Caco-2 (cell line): ENCODE measurements around the gene ZDHHC14. TPM values are rescaled to one million over a fixed set of nuclear protein-coding genes. Genes with fewer than 3 reads are reported as not detected.

Experiments used
- BruUV-seq: library from RNA; stranded (reverse); fragments of 400-500 nt; replicated peaks from 2 replicates; lab custom pipeline; 2021; lab: Mats Ljungman, UMichigan
- CTCF ChIA-PET: fragments of 300-600 bp; sonication (Branson Sonifier 250); formaldehyde crosslinking; loops from one replicate; lab custom pipeline; 2022; ENCODE audit warnings: antibody characterized with exemption; lab: Charles Lee
- POLR2A ChIA-PET: fragments of 300-600 bp; sonication (Branson Sonifier 250); formaldehyde crosslinking; loops from one replicate; lab custom pipeline; 2022; ENCODE audit warnings: antibody characterized with exemption; lab: Charles Lee
- DNase-seq, 2 experiments: peaks; one replicate each; pipeline versions ENCODE4 v3.0.0 to v3.0.0-alpha.2; 2020 to 2022
- H3K27me3 ChIP-seq: replicated peaks from 2 replicates; pipeline ENCODE4 v1.6.0; 2011; ENCODE audit warnings: low read length; ENCODE audit not compliant: control insufficient read depth, insufficient read depth
- H3K36me3 ChIP-seq: 2 replicates; pipeline ENCODE4 v1.5.1; 2011; ENCODE audit warnings: low read length; ENCODE audit not compliant: control insufficient read depth, insufficient read depth
- H3K4me1 ChIP-seq: fragments of 250-450 bp; sonication (Bioruptor Pico); 2 replicates; pipeline ENCODE4 v1.5.1; 2020; ENCODE audit warnings: mild to moderate bottlenecking
- H3K4me3 ChIP-seq: 2 replicates; pipeline ENCODE4 v1.5.1; 2011; ENCODE audit warnings: low read depth, mild to moderate bottlenecking, control low read depth, low read length
- H3K9me3 ChIP-seq: fragments of 250-450 bp; sonication (Bioruptor Pico); 2 replicates; pipeline ENCODE4 v1.5.1; 2020; ENCODE audit warnings: mild to moderate bottlenecking, moderate library complexity
- H3K27ac Mint-ChIP-seq: one replicate; pipeline ENCODE4 v1.8.0; 2022; ENCODE audit warnings: mixed read lengths; ENCODE audit not compliant: unreplicated experiment
- H3K27me3 Mint-ChIP-seq: one replicate; pipeline ENCODE4 v1.8.0; 2022; ENCODE audit warnings: mixed read lengths; ENCODE audit not compliant: insufficient read depth, unreplicated experiment
- H3K36me3 Mint-ChIP-seq: one replicate; pipeline ENCODE4 v1.8.0; 2022; ENCODE audit warnings: mild to moderate bottlenecking, mixed read lengths; ENCODE audit not compliant: insufficient read depth, unreplicated experiment
- H3K4me1 Mint-ChIP-seq: one replicate; pipeline ENCODE4 v1.8.0; 2022; ENCODE audit warnings: low read depth, mixed read lengths; ENCODE audit not compliant: unreplicated experiment
- H3K4me3 Mint-ChIP-seq: one replicate; pipeline ENCODE4 v1.8.0; 2022; ENCODE audit warnings: mild to moderate bottlenecking, moderate library complexity, mixed read lengths; ENCODE audit not compliant: unreplicated experiment
- H3K9me3 Mint-ChIP-seq: one replicate; pipeline ENCODE4 v1.8.0; 2022; ENCODE audit warnings: mixed read lengths; ENCODE audit not compliant: unreplicated experiment
- CTCF ChIP-seq, 2 experiments: fragments of 200-600 bp in 1 of 2; IDR thresholded peaks; 1 replicate in 1 of 2; 2 replicates in 1 of 2; pipeline versions ENCODE4 v1.5.1 to v1.8.0; 2011 to 2022; ENCODE audit warnings: antibody characterized with exemption in 1 of 2, control low read depth in 1 of 2, inconsistent platforms in 1 of 2, low read depth in 1 of 2, low read length in 1 of 2, mild to moderate bottlenecking in 1 of 2, moderate library complexity in 1 of 2; ENCODE audit not compliant: insufficient read depth in 1 of 2, severe bottlenecking in 1 of 2, unreplicated experiment in 1 of 2
- intact Hi-C: fragments of 100-400 bp; cut with micrococcal nuclease; formaldehyde crosslinking; loops from one replicate; pipeline ENCODE4 v1.10.0; 2022; ENCODE audit not compliant: unreplicated experiment
- total RNA-seq: library from RNA; stranded (reverse); gene quantifications from 2 replicates; pipeline ENCODE4 v1.2.3, GENCODE V29; 2022

Gene ZDHHC14
- total RNA-seq, 1 experiment from 2014 or later: 22.1 TPM

- Histone ChIP-seq H3K36me3 (no peaks in the 10 kb centered on the region), H3K9me3 (no peaks in the 10 kb centered on the region), H3K4me1 (peaks cover 6% of the 10 kb centered on the region; the same call in 1 of the 2 replicates), H3K4me3 (no peak overlapping the region), H3K27me3 (no peaks in the 10 kb centered on the region)
- ChIA-PET POLR2A (interaction anchor here (0.5 kb wide), 1 partner anchor 88 kb away, joined by 4 read pairs; no protein-coding TSS in a partner anchor), CTCF (no interaction called here)
- BruUV-seq: no TSS peak
- TF ChIP-seq CTCF (IDR thresholded peaks at IDR 0.05; ENCODE audit: insufficient read depth in 1 of 2, low read depth in 1 of 2, low read length in 1 of 2, severe bottlenecking in 1 of 2, unreplicated experiment in 1 of 2): no peak
- Mint-ChIP-seq H3K27me3 (no peaks in the 10 kb centered on the region), H3K27ac (no peak overlapping the region), H3K36me3 (no peaks in the 10 kb centered on the region), H3K4me3 (no peak overlapping the region), H3K9me3 (no peaks in the 10 kb centered on the region), H3K4me1 (peaks cover 2% of the 10 kb centered on the region)
- DNase-seq: no peak
- intact Hi-C loops: no loop called here
Observed at GRCh38 chr6:157468054-157468453, 87.1 kb downstream of the ZDHHC14 start.

DNA sequence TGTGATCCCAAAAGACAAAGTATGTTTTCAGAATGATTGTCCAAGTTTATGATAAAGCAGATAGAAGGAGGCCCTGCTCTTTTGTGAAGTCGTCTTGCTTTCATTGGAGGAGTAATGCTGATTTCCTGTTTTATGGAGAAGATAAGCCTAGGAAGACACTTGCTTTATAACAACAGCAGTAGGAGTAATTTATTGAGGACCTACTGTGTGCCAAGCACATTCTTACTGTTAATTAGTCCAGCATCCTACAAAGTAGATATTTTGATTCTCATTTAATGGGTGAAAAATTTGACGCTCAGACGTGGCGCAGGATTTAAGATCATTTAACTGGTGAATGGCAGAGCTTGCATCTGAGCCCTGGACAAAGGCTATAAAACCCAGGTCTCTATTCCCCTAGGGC, 87.6 kb downstream of the ZDHHC14 start:
- Histone ChIP-seq H3K36me3 (no peaks in the 10 kb centered on the region), H3K9me3 (no peaks in the 10 kb centered on the region), H3K27me3 (no peaks in the 10 kb centered on the region), H3K4me1 (peaks cover 1% of the 10 kb centered on the region; the same call in 1 of the 2 replicates), H3K4me3 (no peak overlapping the region)
- no peak for TF ChIP-seq CTCF (IDR thresholded peaks at IDR 0.05; ENCODE audit: insufficient read depth in 1 of 2, low read depth in 1 of 2, low read length in 1 of 2, severe bottlenecking in 1 of 2, unreplicated experiment in 1 of 2)
- Mint-ChIP-seq H3K4me1 (peaks cover 6% of the 10 kb centered on the region), H3K27me3 (no peaks in the 10 kb centered on the region), H3K9me3 (no peaks in the 10 kb centered on the region), H3K27ac (no peak overlapping the region), H3K36me3 (no peaks in the 10 kb centered on the region), H3K4me3 (no peak overlapping the region)
- BruUV-seq: no TSS peak
- intact Hi-C loops: no loop called here
- ChIA-PET CTCF (no interaction called here), POLR2A (interaction anchor here (0.5 kb wide), 1 partner anchor 89 kb away, joined by 4 read pairs; no protein-coding TSS in a partner anchor)
- DNase-seq: no peak

GRCh38 chr6:157469378-157469777, 88.4 kb downstream of the ZDHHC14 start:
- ChIA-PET CTCF (no interaction called here), POLR2A (no interaction called here)
- intact Hi-C loops: no loop called here
- no peak overlapping the region for H3K4me3 Mint-ChIP-seq
- no peaks in the 10 kb centered on the region for H3K27me3 ChIP-seq
- peaks cover 6% of the 10 kb centered on the region for H3K4me1 Mint-ChIP-seq
- no TSS peak for BruUV-seq
- no peaks in the 10 kb centered on the region for H3K36me3 Mint-ChIP-seq
- H3K9me3 Mint-ChIP-seq: no peaks in the 10 kb centered on the region
- H3K4me3 ChIP-seq: no peak overlapping the region
- H3K27ac Mint-ChIP-seq: no peak overlapping the region
- no peak for DNase-seq
- H3K9me3 ChIP-seq: no peaks in the 10 kb centered on the region
- no peaks in the 10 kb centered on the region for H3K36me3 ChIP-seq
- TF ChIP-seq CTCF (IDR thresholded peaks at IDR 0.05; ENCODE audit: insufficient read depth in 1 of 2, low read depth in 1 of 2, low read length in 1 of 2, severe bottlenecking in 1 of 2, unreplicated experiment in 1 of 2): no peak
- H3K4me1 ChIP-seq: no peaks in the 10 kb centered on the region; the same call in 1 of the 2 replicates
- no peaks in the 10 kb centered on the region for H3K27me3 Mint-ChIP-seq
